Stimulated activated CD4-positive, alpha-beta T cell treated with anti-CD3 and anti-CD28 coated beads, Interleukin-4, amount 100 ng/mL, for 1 hour (primary cell): ENCODE measurements around the gene RFTN1.

Experiments
- DNase-seq: peaks from one replicate; pipeline ENCODE4 v3.0.0-alpha.2; 2020

The RFTN1 gene

GRCh38 chr3:16373341-16373946 is 140.1 kb downstream of the RFTN1 start:
- no peak for DNase-seq

DNA sequence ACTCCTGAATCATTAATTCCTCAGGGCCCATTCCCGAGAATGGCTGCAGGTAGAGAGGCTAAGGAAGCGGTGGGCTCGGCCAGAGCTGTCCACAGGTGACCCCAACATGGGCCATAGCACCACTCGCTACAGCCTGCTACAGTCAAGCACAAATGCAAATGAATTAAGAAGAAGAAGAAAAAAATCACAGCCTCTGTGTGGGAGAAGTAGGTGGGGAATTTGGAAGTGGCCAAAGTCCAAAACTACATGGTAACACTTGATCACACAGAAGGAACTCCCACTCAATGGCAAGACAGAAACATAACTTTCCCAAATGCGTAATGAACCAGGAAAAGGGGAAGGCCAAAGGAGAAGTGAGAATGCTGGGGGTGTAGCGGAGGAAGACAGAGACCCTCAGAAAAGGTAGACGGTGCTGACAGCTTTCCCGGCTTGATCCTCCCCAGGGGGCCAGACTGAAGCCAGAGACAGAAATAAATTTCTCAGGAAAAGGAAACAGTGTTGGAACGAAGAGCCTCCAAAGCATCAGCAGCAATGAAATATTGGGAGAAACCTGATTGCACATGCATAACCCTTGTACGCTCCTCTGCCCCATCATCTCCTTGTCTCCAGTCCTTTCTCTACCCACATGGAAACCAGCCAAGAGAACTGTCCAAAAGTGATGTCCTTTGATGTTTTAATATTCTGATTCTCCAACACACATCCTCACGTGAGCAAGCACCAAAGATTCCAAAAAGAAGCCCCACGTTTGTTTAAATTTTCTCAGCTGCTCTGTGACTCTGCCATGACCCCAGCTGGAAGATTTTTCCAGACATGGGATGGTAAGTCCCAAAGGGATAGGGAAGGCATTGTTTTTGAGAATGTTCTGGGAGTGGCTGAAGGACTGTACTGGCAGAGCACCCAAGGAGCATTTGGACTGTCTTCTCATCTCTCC is 140.9 kb downstream of the RFTN1 start:
- DNase-seq: no peak

GRCh38 chr3:16370872-16371740 is 142.4 kb downstream of the RFTN1 start:
- DNase-seq: peak; percentile 22

- DNase-seq: no peak
These were observed 143.0 kb downstream of the RFTN1 start for GRCh38 chr3:16370503-16370871.

GRCh38 chr3:16369885-16370284 is 143.6 kb downstream of the RFTN1 start:
- no peak for DNase-seq

DNA sequence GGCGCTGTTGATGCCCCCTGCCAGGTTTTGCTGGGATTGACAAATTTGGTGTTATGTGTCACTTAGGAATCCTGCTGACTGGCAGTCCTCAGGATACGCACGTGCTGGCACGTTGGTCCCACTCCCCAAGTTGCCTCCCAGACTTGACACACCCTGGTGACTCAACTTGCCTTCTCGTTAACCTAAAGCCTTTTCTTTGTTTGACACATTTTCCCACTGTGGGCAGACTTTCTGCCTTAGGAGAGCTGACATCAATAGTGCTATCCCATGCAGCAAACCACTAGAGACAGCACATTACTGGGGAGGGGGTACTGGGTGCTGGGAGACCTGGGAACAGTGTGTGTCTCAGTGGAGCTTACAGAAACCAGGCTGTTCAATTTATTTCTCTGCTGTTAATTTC is 144.2 kb downstream of the RFTN1 start:
- no peak for DNase-seq

GRCh38 chr3:16366581-16366980 is 146.9 kb downstream of the RFTN1 start:
- no peak for DNase-seq

- no peak for DNase-seq
These were observed 147.9 kb downstream of the RFTN1 start for GRCh38 chr3:16365491-16366128.

- no peak for DNase-seq
These were observed 148.5 kb downstream of the RFTN1 start for GRCh38 chr3:16364963-16365362.

- no peak for DNase-seq
These were observed 149.2 kb downstream of the RFTN1 start for GRCh38 chr3:16364323-16364722.

DNA sequence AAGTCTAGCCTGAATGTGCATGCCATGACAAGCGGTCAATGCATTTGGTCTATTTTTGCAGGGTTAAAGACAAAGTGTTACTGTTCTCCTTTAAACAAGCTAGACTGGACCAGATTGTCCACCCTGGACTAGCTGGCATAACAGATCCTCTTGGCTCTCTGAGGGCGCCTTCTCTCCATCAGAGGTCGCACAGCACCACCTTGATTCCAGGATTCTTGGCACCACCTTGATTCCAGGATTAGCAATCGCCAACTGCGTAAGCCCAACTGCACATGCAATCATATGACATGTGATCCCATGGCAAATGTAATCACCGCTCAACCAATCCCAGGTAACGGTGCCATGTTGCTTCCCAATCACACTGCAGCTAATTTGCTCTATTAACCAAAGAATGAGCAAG is 149.9 kb downstream of the RFTN1 start:
- DNase-seq: no peak

DNA sequence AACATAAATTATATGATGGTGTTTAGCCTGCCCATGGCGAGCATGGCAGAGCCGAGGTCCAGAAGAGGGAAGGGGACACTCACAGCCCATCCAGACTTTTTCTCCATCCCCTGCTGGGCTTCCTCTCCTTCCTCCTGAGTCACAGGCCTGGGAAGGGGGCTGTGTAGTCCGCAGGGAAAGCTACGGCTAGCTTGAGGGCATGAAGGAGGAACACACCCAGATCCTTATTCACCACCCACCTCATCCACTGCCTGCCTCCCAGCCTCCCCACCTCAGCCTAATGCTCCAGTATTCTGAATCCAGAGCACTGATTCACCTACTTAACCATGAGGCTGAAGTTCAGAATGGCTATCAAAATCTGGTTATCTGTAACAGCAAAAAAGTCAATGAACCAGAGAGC is 150.7 kb downstream of the RFTN1 start:
- DNase-seq: no peak

DNA sequence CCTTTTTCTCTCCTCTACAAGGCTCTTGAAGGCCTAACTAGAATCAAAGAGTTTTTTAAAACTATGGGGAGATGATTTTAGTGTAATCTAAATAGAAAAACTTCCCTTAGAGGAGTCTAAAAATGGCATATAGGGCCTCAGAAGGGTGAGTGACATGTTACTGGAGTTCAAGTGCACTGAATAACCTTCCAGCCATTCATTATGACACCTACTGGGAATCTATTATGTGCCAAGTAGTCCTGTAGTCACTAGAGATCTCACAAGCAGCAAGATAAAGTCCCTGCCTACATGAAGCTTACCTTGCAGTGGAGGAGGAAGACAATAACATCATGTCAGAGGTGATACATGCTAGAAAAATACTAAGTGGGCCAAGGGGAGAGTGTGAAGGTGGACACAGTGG is 152.4 kb downstream of the RFTN1 start:
- no peak for DNase-seq

GRCh38 chr3:16359331-16359730 is 154.2 kb downstream of the RFTN1 start:
- DNase-seq: no peak

DNA sequence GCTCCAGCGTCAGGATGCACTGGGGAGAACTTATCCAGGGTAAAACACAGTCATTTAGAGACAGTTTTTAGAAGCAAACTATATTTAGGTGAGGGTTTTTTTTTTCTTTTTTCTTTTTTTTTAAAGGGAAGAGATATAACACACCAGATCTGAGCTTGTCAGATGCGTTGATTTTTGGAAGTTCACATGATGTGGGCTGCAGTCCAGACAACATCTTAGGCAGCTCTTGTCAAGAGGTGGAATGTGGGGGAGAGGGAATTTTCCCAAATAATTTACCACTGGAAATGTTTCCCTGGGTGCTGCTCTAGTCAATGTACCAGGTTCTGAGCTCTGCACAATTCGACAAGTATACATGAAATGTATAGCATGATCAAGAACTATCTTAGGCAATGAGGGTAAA is 155.2 kb downstream of the RFTN1 start:
- no peak for DNase-seq

DNA sequence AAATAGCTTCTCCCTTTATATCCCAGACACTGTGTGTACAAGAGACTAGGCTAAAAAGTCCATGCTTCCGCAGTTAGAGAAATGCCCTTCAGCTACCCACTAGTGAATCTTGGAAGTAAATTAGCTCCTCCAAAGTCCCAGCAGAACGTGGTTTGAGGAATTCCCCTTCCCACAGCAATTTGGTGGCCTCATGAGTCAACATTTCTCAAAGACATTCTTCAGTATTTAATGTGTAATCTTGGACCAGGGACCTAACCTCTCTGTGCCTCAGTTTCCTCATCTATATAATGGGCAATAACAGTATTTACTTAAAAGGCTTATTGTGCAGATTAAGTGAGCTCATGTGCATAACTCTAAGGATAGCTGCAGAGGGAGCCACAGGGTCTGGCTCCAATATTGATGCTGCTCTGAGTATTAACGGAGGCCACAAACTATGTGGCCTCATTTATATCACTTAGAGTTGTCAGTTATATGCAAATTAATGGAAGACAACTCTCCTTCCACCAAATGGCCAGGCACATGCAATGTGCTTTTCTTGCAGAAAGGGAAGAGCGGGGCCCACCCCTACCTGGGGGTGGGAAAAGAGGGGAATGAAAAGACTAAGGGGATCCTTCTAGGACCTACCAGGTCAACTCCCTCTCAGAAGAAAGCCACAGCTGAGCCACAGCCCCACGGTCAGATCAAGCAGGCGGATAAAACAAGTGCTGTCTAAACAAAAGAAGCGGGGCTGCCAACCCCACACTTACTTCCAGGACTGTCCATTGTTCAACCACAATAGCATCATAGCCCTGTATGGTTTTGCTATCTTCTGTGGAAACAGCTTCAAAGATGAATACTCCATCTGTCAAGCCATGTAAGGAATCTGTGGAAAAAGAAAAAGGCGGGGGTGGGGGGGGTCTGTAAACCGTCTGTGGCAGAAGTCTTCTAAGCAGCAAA is 156.0 kb downstream of the RFTN1 start:
- DNase-seq: no peak

- DNase-seq: no peak
These were observed 157.7 kb downstream of the RFTN1 start for GRCh38 chr3:16355828-16356227.

DNA sequence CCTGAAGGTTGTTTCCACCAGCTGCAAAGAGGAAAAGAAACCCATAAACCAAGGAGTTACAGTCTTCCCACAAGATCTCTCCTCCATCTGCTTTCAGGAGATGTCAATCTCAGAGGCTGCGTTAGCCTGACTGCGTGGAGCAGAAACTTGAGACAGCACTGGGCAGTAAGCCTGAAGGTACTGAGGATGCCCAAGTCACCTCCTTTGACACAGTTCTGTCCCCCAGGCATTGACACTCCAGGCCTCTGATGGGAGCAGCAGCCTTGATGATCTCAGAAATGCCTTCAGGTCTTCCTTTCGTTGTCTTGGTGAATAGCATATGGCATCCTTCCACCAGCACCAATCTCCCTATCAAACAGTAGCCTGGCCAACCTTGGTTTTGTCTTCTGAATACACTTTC is 159.2 kb downstream of the RFTN1 start:
- DNase-seq: no peak

DNA sequence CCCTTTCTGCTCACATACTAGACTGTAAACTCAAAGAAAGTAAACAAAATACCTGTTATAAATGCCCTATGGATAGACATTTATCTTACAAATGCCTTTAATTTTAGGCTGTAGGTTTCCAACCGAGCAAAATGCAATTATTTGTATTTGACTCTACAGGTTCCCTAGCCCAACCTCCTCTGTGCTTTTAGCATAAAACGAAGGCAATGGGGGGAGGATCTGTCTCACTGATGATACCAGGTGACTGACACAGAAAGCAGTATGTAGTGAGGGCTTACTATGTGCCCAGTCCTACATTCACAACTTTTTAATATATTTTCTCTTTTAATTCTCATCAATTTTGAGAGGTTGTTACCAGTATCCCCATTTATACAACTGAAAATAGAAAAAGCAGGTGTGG is 161.1 kb downstream of the RFTN1 start:
- DNase-seq: no peak

DNA sequence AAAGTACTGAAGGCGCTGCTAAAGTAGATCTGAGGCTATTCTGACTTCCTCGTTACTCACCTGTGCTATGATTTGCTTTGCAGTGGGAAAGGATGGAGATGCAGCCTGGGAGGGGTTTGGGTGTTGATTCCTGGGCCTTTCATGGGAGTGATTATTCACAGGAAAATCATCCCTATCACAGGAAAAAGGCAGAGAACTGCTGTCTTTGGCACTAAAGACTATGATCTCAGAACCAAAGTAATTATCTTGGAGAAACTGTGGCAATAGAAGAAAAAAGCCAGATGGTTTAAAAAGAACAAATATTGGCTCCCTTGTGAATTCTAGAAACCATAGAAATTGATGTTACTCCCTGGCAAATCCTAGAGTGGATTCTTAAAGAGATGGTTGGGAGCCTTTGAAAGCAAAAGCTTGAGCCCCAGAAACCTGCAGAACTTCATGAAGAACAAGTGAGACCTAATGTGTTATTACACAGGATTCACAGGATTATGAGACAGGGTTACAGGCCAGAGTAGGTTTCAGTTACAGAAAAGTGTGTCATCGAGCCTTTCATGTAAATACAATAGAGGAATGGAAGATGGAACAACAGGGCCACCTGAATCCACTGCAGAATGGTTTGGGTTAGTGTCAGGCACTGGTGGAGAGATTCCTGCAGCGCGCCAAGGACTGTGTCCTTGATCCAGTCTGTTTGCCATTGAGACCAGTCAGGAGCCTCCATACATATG is 162.7 kb downstream of the RFTN1 start:
- no peak for DNase-seq

DNA sequence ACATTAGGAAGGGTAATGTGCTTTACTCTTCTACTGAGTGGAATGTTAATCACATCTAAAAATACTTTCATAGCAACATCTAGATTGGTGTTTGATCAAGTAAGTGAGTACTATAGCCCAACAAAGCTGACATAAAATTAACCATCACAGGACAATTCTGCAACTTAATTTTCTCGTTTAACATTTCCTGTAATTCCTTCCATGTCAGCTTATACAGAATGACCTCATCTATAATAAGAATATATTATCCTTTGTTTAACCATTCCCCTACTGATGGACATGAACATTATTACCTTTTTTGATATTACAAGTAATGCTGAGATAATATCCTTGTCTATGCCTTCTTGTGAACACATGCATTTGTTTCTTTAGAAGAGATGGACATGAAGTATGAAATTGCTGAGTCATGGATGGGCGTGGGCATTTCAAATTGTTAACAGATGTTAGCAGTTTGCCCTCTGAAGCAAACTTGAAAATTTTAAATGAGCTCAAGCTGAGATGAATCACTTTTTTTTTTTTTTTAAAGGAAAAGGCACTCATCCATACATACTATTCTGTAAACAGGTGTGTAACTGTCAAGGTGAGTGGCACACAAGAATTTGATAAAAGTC is 163.4 kb downstream of the RFTN1 start:
- no peak for DNase-seq
